K562 (cell line): ENCODE data around the gene BORCS5. TPM values are rescaled to one million over a fixed set of nuclear protein-coding genes. Genes with fewer than 3 reads are reported as not detected.

Source experiments
- ATF7 ChIP-seq: fragments of 450-650 bp; IDR thresholded peaks from 2 replicates; pipeline ENCODE4 v1.7.1; 2014; ENCODE audit warnings: mild to moderate bottlenecking, moderate library complexity
- CEBPG ChIP-seq, 3 experiments: fragments of 200-800 bp in 1 of 3; sonication (Bioruptor generic) in 1 of 3; sonication (generic) in 1 of 3; formaldehyde crosslinking in 1 of 3; IDR thresholded peaks in 2 of 3; conservative IDR thresholded peaks in 1 of 3; 2 replicates each; pipeline versions ENCODE4 v1.6.1 to v1.8.0; 2016 to 2022; ENCODE audit warnings: missing compliant biosample characterization in 2 of 3, missing genetic modification characterization in 2 of 3, mild to moderate bottlenecking in 1 of 3, missing genetic modification reagents in 1 of 3
- CHCHD3 ChIP-seq: fragments of 250-450 bp; sonication (Bioruptor Pico); IDR thresholded peaks from 2 replicates; pipeline ENCODE4 v2.1.2; 2022; ENCODE audit warnings: mild to moderate bottlenecking
- CREM ChIP-seq: IDR thresholded peaks from 2 replicates; pipeline ENCODE4 v1.6.1; 2014; ENCODE audit warnings: antibody characterized with exemption, low read depth
- FOXK1 ChIP-seq: sonication (generic); formaldehyde crosslinking; IDR thresholded peaks from 2 replicates; pipeline ENCODE4 v1.8.0; 2022; ENCODE audit warnings: missing genetic modification reagents, mild to moderate bottlenecking, borderline replicate concordance
- MEF2D ChIP-seq: conservative IDR thresholded peaks from 2 replicates; pipeline ENCODE4 v1.6.1; 2016; ENCODE audit warnings: low read depth, missing genetic modification characterization, missing compliant biosample characterization
- NCOR1 ChIP-seq: fragments of 450-650 bp; IDR thresholded peaks from 2 replicates; pipeline ENCODE4 v1.6.1; 2016; ENCODE audit warnings: mild to moderate bottlenecking, moderate library complexity
- NELFE ChIP-seq: IDR thresholded peaks from 2 replicates; pipeline ENCODE4 v1.6.1; 2011; ENCODE audit warnings: mild to moderate bottlenecking; ENCODE audit not compliant: insufficient read depth, insufficient read length
- PML ChIP-seq: IDR thresholded peaks from 2 replicates; pipeline ENCODE4 v1.6.1; 2012; ENCODE audit warnings: low read length, inconsistent platforms
- PURB ChIP-seq: sonication (generic); formaldehyde crosslinking; IDR thresholded peaks from 2 replicates; pipeline ENCODE4 v1.9.0; 2021; ENCODE audit warnings: low read depth, mild to moderate bottlenecking, missing genetic modification reagents
- SMARCC2 ChIP-seq: fragments of 450-650 bp; IDR thresholded peaks from 2 replicates; pipeline ENCODE4 v1.6.1; 2017; ENCODE audit warnings: antibody characterized with exemption, moderate library complexity, mild to moderate bottlenecking, low read depth
- TAF7 ChIP-seq: fragments of 450-650 bp; IDR thresholded peaks from 2 replicates; pipeline ENCODE4 v1.6.1; 2016; ENCODE audit warnings: missing genetic modification characterization, missing compliant biosample characterization
- TCF3 ChIP-seq: sonication (generic); formaldehyde crosslinking; IDR thresholded peaks from 2 replicates; pipeline ENCODE4 v1.4.0; 2020; ENCODE audit warnings: mild to moderate bottlenecking, missing genetic modification reagents
- TCF7 ChIP-seq: sonication (generic); IDR thresholded peaks from 2 replicates; pipeline ENCODE4 v1.6.1; 2016; ENCODE audit warnings: antibody characterized with exemption, borderline replicate concordance
- TCF7L2 ChIP-seq: fragments of 150-350 bp; IDR thresholded peaks from 2 replicates; pipeline ENCODE4 v1.6.1; 2016; ENCODE audit warnings: low read depth, mild to moderate bottlenecking, low read length, moderate library complexity
- TEAD4 ChIP-seq, 2 experiments: sonication (generic) in 1 of 2; formaldehyde crosslinking in 1 of 2; IDR thresholded peaks; 2 replicates each; pipeline versions ENCODE4 v1.6.1 to v1.8.0; 2012 to 2022; ENCODE audit warnings: borderline replicate concordance in 1 of 2, inconsistent platforms in 1 of 2, low read length in 1 of 2, mild to moderate bottlenecking in 1 of 2, missing genetic modification reagents in 1 of 2
- ZNF347 ChIP-seq: fragments of 450-650 bp; formaldehyde crosslinking; IDR thresholded peaks from 2 replicates; pipeline ENCODE4 v1.4.0; 2020; ENCODE audit warnings: low read depth, mild to moderate bottlenecking, moderate library complexity
- ZNF57 ChIP-seq: fragments of 450-650 bp; formaldehyde crosslinking; IDR thresholded peaks from 2 replicates; pipeline ENCODE4 v1.4.0; 2020; ENCODE audit warnings: mild to moderate bottlenecking, moderate library complexity
- ZNF766 ChIP-seq: fragments of 200-800 bp; sonication (Bioruptor generic); conservative IDR thresholded peaks from 2 replicates; pipeline ENCODE4 v1.6.1; 2016; ENCODE audit warnings: missing genetic modification characterization, missing compliant biosample characterization
- polyA plus RNA-seq, 8 experiments: library from polyadenylated mRNA; depleted of rRNA in 4 of 8; stranded (reverse) in 5 of 8; unstranded in 3 of 8; fragments of >200 nt; fragmentation: Nextera tagmentation in 2 of 8; fragmentation: Illumina TruSeq in 1 of 8; extraction: Ambion mirVana in 2 of 8; extraction: Trizol in 1 of 8; gene quantifications; 2 replicates each; pipeline versions ENCODE4 v1.2.1 to v1.2.3, GENCODE V29; 2011 to 2014; ENCODE audit warnings: inconsistent platforms in 1 of 8, missing spikeins in 1 of 8
- total RNA-seq, 7 experiments: library from RNA; depleted of rRNA in 6 of 7; stranded (reverse); fragments of >200 nt in 6 of 7; fragmentation: Illumina TruSeq in 2 of 7; extraction: Trizol in 2 of 7; gene quantifications; 2 replicates each; pipeline versions ENCODE4 v1.2.1 to v1.2.3, GENCODE V29; 2011 to 2021; ENCODE audit warnings: low replicate concordance in 1 of 7
- TF ChIP-seq, protein P1 (sequence below), 3 experiments: fragments of 200-800 bp in 1 of 3; fragments of 250-450 bp in 1 of 3; fragments of 450-650 bp in 1 of 3; sonication (Bioruptor Pico) in 1 of 3; sonication (Bioruptor generic) in 1 of 3; formaldehyde crosslinking in 1 of 3; IDR thresholded peaks; 2 replicates each; pipeline versions ENCODE4 v1.6.1 to v1.8.0; 2016 to 2022; ENCODE audit warnings: mild to moderate bottlenecking in 2 of 3, missing genetic modification characterization in 2 of 3, missing compliant biosample characterization in 1 of 3, moderate library complexity in 1 of 3
- TF ChIP-seq, protein P2 (sequence below): fragments of 250-450 bp; sonication (Bioruptor Pico); IDR thresholded peaks from 2 replicates; pipeline ENCODE4 v1.5.1; 2021; ENCODE audit warnings: mild to moderate bottlenecking
- TF ChIP-seq, protein P3 (sequence below): fragments of 450-650 bp; formaldehyde crosslinking; IDR thresholded peaks from 2 replicates; pipeline ENCODE4 v1.4.0; 2022; ENCODE audit warnings: mild to moderate bottlenecking, moderate library complexity

The BORCS5 gene
- total and polyA plus RNA-seq, 9 of the 15 experiments (the other 6 are each of a cell fraction or from before 2014, with no cell fraction given) = 0.31 to 12.4 (median 6.6) TPM

DNA sequence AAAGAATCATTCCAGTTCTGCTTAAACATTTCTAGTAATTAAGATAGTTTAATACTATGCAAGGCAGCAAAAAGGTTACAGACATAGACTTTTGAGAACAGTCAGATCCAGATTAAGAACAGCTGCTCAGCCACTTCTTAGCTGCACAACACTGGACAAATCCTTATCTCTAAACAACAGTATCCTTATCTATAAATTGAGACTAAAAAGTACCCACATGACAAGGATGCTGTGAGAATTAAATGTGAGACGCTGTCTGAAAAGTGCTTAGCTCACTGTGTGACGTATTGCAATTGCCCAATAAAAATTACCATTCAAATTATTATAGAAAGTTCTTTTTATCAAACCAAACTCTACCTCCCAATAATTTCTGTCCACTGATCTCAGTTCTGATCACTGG, 35.5 kb downstream of the BORCS5 start (continued):
- TF ChIP-seq TAF7 (no peak), TEAD4 (IDR thresholded peaks at IDR 0.05; ENCODE audit: low read length) (peak; percentile 88), TEAD4 (CRISPR knock-in tag; IDR thresholded peaks at IDR 0.05; ENCODE audit: borderline replicate concordance) (no peak), ZNF57 (no peak), TCF3 (CRISPR knock-in tag) (peak; percentile 63), ZNF766 (CRISPR knock-in tag) (0 out of 2 replicates have a peak, but pooled peaks have one; percentile 51), PML (peak; percentile 53; the same call in 1 of the 2 replicates), PURB (CRISPR knock-in tag) (no peak), CEBPG (CRISPR knock-in tag; IDR thresholded peaks at IDR 0.05) (0 out of 2 replicates have a peak, but pooled peaks have one; percentile 16), CEBPG (tag; conservative IDR thresholded peaks at IDR 0.05 in 1 of 2, IDR thresholded peaks at IDR 0.05 in 1 of 2) (peak; percentile 75 to 83), SMARCC2 (0 out of 2 replicates have a peak, but pooled peaks have one; percentile 49), CREM (peak; percentile 60; the same call in 1 of the 2 replicates), MEF2D (no peak), CHCHD3 (CRISPR knock-in tag) (no peak), NCOR1 (peak; percentile 61), FOXK1 (CRISPR knock-in tag) (no peak), TCF7L2 (no peak), NELFE (no peak), ZNF347 (CRISPR knock-in tag) (no peak), ATF7 (peak; percentile 80), TCF7 (no peak)
- TF ChIP-seq, protein P1, sequence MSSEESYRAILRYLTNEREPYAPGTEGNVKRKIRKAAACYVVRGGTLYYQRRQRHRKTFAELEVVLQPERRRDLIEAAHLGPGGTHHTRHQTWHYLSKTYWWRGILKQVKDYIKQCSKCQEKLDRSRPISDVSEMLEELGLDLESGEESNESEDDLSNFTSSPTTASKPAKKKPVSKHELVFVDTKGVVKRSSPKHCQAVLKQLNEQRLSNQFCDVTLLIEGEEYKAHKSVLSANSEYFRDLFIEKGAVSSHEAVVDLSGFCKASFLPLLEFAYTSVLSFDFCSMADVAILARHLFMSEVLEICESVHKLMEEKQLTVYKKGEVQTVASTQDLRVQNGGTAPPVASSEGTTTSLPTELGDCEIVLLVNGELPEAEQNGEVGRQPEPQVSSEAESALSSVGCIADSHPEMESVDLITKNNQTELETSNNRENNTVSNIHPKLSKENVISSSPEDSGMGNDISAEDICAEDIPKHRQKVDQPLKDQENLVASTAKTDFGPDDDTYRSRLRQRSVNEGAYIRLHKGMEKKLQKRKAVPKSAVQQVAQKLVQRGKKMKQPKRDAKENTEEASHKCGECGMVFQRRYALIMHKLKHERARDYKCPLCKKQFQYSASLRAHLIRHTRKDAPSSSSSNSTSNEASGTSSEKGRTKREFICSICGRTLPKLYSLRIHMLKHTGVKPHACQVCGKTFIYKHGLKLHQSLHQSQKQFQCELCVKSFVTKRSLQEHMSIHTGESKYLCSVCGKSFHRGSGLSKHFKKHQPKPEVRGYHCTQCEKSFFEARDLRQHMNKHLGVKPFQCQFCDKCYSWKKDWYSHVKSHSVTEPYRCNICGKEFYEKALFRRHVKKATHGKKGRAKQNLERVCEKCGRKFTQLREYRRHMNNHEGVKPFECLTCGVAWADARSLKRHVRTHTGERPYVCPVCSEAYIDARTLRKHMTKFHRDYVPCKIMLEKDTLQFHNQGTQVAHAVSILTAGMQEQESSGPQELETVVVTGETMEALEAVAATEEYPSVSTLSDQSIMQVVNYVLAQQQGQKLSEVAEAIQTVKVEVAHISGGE (CRISPR knock-in tag; IDR thresholded peaks at IDR 0.05) = 0 out of 6 replicates have a peak, but pooled peaks of 1 of the 3 experiments have one; percentile 31
- TF ChIP-seq, protein P2, sequence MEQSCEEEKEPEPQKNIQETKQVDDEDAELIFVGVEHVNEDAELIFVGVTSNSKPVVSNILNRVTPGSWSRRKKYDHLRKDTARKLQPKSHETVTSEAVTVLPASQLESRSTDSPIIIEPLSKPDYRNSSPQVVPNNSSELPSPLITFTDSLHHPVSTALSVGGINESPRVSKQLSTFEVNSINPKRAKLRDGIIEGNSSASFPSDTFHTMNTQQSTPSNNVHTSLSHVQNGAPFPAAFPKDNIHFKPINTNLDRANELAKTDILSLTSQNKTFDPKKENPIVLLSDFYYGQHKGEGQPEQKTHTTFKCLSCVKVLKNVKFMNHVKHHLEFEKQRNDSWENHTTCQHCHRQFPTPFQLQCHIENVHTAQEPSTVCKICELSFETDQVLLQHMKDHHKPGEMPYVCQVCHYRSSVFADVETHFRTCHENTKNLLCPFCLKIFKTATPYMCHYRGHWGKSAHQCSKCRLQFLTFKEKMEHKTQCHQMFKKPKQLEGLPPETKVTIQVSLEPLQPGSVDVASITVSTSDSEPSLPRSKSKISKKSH (CRISPR knock-in tag) = no peak
- TF ChIP-seq, protein P3, sequence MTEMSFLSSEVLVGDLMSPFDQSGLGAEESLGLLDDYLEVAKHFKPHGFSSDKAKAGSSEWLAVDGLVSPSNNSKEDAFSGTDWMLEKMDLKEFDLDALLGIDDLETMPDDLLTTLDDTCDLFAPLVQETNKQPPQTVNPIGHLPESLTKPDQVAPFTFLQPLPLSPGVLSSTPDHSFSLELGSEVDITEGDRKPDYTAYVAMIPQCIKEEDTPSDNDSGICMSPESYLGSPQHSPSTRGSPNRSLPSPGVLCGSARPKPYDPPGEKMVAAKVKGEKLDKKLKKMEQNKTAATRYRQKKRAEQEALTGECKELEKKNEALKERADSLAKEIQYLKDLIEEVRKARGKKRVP = no peak
